ENCODE measurements around the gene MICAL2. TPM values are rescaled to one million over a fixed set of nuclear protein-coding genes. Genes with fewer than 3 reads are reported as not detected.

MICAL2 gene
- total and polyA plus RNA-seq, 2 of the 8 experiments (the other 6 are each of a cell fraction or from before 2014, with no cell fraction given), result 1.3 to 4.1 TPM

DNA sequence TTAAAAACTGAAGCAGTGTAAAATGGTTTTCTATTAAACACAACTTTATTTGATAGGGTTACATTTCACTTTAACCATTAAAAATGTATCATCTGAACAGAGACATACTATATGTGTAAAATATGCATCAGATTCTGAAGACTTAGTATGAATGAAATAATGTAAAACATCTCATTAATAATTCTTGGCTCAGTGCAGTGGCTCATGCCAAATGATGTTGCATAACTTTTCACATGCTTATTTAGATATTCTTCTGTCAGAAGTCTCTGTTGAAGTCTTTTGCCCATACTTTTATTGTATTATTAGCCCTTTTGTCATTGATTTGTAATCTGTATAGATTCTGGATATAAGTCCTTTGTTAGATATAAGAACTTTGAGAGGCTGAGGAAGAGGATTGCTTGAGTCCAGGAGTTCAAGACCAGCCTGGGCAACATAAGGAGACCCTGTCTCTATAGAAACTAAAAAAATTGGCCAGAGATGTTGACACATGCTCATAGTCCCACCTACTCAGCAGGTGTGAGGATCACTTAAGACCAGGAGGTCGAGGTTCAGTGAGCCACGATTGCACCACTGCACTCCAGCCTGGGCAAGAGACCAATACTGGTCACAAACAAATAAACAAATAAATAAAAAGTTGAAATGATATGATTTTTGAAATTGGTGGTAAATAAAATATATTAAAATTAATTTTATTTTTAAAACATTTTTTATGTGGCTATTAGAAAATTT is 193.2 kb downstream of the MICAL2 start:
- Histone ChIP-seq H3K23me2 (ENCODE audit: low read depth, low read length) (no peaks in the 10 kb centered on the region), H3K9me3 (ENCODE audit: insufficient read depth in 2 of 2, low read depth in 1 of 2, low read length in 1 of 2) (no peaks in the 10 kb centered on the region), H4K20me1 (replicated peaks in 1 of 2; ENCODE audit: control insufficient read depth in 1 of 2, insufficient read depth in 2 of 2, low read length in 2 of 2) (no peaks in the 10 kb centered on the region), H2AFZ (ENCODE audit: low read length) (no peak overlapping the region), H3K27me3 (replicated peaks in 1 of 4; ENCODE audit: control insufficient read depth in 3 of 4, extremely low read depth in 1 of 4, insufficient read depth in 3 of 4, low read length in 3 of 4) (no peaks in the 10 kb centered on the region), H3K36me3 (ENCODE audit: control insufficient read depth in 2 of 4, insufficient read depth in 4 of 4, low read length in 3 of 4) (no peaks in the 10 kb centered on the region), H3K4me3 (ENCODE audit: extremely low read depth in 1 of 4, insufficient read depth in 2 of 4, low read depth in 3 of 4, low read length in 4 of 4) (no peak overlapping the region), H3K4me2 (ENCODE audit: insufficient read depth in 1 of 2, low read depth in 2 of 2, low read length in 2 of 2) (no peak overlapping the region), H2BK120ac (replicated peaks; ENCODE audit: low read depth, low read length) (no peak overlapping the region), H3K4me1 (replicated peaks in 1 of 4; ENCODE audit: control insufficient read depth in 3 of 4, insufficient read depth in 4 of 4, low read length in 3 of 4) (no peaks in the 10 kb centered on the region), H4K8ac (ENCODE audit: extremely low read depth, insufficient read depth, low read length) (no peak overlapping the region), H3K56ac (replicated peaks; ENCODE audit: insufficient read length, low read depth, low read length) (no peak overlapping the region), H3K18ac (ENCODE audit: extremely low read depth, low read length) (no peak overlapping the region), H3K79me2 (ENCODE audit: control insufficient read depth in 1 of 2, insufficient read depth in 2 of 2, low read length in 2 of 2) (no peaks in the 10 kb centered on the region), H2AK5ac (ENCODE audit: low read depth, low read length) (no peak overlapping the region), H3K23ac (ENCODE audit: insufficient read length) (no peak overlapping the region), H3K4ac (replicated peaks; ENCODE audit: insufficient read length, low read depth, low read length) (no peak overlapping the region), H2BK12ac (ENCODE audit: low read depth, low read length) (no peak overlapping the region), H3K79me1 (ENCODE audit: low read depth, low read length) (no peaks in the 10 kb centered on the region), H3K9ac (replicated peaks in 1 of 4; ENCODE audit: extremely low read depth in 1 of 4, low read depth in 3 of 4, low read length in 3 of 4) (no peak overlapping the region), H4K91ac (replicated peaks; ENCODE audit: insufficient read length, low read length) (no peak overlapping the region), H2BK5ac (ENCODE audit: low read depth, low read length) (no peak overlapping the region), H4K5ac (ENCODE audit: insufficient read length, low read depth, low read length) (no peak overlapping the region), H3K14ac (ENCODE audit: insufficient read length) (no peak overlapping the region), H2BK20ac (ENCODE audit: low read length) (no peak overlapping the region), H3K27ac (ENCODE audit: low read depth, low read length) (no peak overlapping the region), H2BK15ac (ENCODE audit: low read length) (no peak overlapping the region)
- FAIRE-seq, result no peak
- CTCF ChIA-PET (ENCODE audit: partially characterized antibody), result no interaction called here
- no peak for DNase-seq (ENCODE audit: low read depth in 1 of 2, low spot score in 2 of 2)
- 90% methylated on average over 2 of the region's 2 CpGs; no CpG with 5 or more reads in 1 of the 2 experiments for WGBS, 2 experiments (ENCODE audit: extremely low coverage in 1 of 2, insufficient coverage in 1 of 2, insufficient read length in 1 of 2, insufficient replicate concordance in 2 of 2, low coverage in 1 of 2, low lambda C conversion rate in 2 of 2, missing lambda C conversion rate in 1 of 2)
- POLR2A ChIA-PET (ENCODE audit: partially characterized antibody), result no interaction called here
- TF ChIP-seq TBP (IDR thresholded peaks at IDR 0.05; ENCODE audit: low read depth, low read length) (no peak), POLR2AphosphoS5 (IDR thresholded peaks at IDR 0.05; ENCODE audit: low read depth, low read length) (no peak), NANOG (IDR thresholded peaks at IDR 0.05; ENCODE audit: insufficient read depth, low read depth, low read length, poor library complexity, severe bottlenecking) (no peak), RNF2 (IDR thresholded peaks at IDR 0.05; ENCODE audit: borderline replicate concordance, low read depth, low read length, missing control alignments, poor library complexity, severe bottlenecking) (no peak), CHD2 (IDR thresholded peaks at IDR 0.05; ENCODE audit: low read length) (no peak), JUN (IDR thresholded peaks at IDR 0.05; ENCODE audit: low read depth, low read length) (no peak)
- TF ChIP-seq, protein P1, sequence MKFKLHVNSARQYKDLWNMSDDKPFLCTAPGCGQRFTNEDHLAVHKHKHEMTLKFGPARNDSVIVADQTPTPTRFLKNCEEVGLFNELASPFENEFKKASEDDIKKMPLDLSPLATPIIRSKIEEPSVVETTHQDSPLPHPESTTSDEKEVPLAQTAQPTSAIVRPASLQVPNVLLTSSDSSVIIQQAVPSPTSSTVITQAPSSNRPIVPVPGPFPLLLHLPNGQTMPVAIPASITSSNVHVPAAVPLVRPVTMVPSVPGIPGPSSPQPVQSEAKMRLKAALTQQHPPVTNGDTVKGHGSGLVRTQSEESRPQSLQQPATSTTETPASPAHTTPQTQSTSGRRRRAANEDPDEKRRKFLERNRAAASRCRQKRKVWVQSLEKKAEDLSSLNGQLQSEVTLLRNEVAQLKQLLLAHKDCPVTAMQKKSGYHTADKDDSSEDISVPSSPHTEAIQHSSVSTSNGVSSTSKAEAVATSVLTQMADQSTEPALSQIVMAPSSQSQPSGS (IDR thresholded peaks at IDR 0.05; ENCODE audit: low read length), result no peak
- TF ChIP-seq, protein P2, sequence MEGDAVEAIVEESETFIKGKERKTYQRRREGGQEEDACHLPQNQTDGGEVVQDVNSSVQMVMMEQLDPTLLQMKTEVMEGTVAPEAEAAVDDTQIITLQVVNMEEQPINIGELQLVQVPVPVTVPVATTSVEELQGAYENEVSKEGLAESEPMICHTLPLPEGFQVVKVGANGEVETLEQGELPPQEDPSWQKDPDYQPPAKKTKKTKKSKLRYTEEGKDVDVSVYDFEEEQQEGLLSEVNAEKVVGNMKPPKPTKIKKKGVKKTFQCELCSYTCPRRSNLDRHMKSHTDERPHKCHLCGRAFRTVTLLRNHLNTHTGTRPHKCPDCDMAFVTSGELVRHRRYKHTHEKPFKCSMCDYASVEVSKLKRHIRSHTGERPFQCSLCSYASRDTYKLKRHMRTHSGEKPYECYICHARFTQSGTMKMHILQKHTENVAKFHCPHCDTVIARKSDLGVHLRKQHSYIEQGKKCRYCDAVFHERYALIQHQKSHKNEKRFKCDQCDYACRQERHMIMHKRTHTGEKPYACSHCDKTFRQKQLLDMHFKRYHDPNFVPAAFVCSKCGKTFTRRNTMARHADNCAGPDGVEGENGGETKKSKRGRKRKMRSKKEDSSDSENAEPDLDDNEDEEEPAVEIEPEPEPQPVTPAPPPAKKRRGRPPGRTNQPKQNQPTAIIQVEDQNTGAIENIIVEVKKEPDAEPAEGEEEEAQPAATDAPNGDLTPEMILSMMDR (IDR thresholded peaks at IDR 0.05; ENCODE audit: control extremely low read depth in 1 of 3, insufficient read depth in 1 of 3, low read depth in 1 of 3, low read length in 3 of 3), result no peak

Data from H1 (cell line).